Uterus (tissue), 4 donors: ENCODE measurements around the gene ZNF749. TPM values are rescaled to one million over a fixed set of nuclear protein-coding genes. Genes with fewer than 3 reads are reported as not detected.

Experiments used
- DNase-seq, 2 donors: peaks; one replicate each; pipeline ENCODE4 v3.0.0-alpha.2; 2019 to 2020
- H3K27ac ChIP-seq, 2 donors: fragments of 200-600 bp; sonication (generic); 1 replicate in 1 of 2; 2 replicates in 1 of 2; pipeline ENCODE4 v1.5.1; 2016 to 2018
- H3K27me3 ChIP-seq, 2 donors: fragments of 200-600 bp; sonication (generic); one replicate each; pipeline ENCODE4 v1.5.1; 2018 to 2019; ENCODE audit warnings: control low read depth in 1 of 2
- H3K36me3 ChIP-seq, 2 donors: fragments of 200-600 bp; sonication (generic); one replicate each; pipeline ENCODE4 v1.5.1; 2019; ENCODE audit warnings: control low read depth in 1 of 2
- H3K4me1 ChIP-seq, 2 donors: fragments of 200-600 bp; sonication (generic); one replicate each; pipeline ENCODE4 v1.5.1; 2018 to 2019; ENCODE audit warnings: control low read depth in 1 of 2
- H3K4me3 ChIP-seq, 2 donors: fragments of 200-600 bp; sonication (generic); 1 replicate in 1 of 2; 2 replicates in 1 of 2; pipeline ENCODE4 v1.5.1; 2018 to 2019; ENCODE audit warnings: mild to moderate bottlenecking in 1 of 2
- H3K9me3 ChIP-seq, 2 donors: fragments of 200-600 bp; sonication (generic); one replicate each; pipeline ENCODE4 v1.5.1; 2019; ENCODE audit warnings: control low read depth in 1 of 2
- CTCF ChIP-seq, 4 experiments: fragments of 200-600 bp in 2 of 4; fragments of 450-650 bp in 2 of 4; sonication (generic) in 2 of 4; IDR thresholded peaks; one replicate each; pipeline ENCODE4 v1.5.1; 2016 to 2019; ENCODE audit warnings: antibody characterized with exemption in 4 of 4, mild to moderate bottlenecking in 2 of 4, moderate library complexity in 1 of 4
- POLR2A ChIP-seq, 2 donors: fragments of 450-650 bp; IDR thresholded peaks; one replicate each; pipeline ENCODE4 v1.6.1; 2016; ENCODE audit warnings: antibody characterized with exemption in 2 of 2, mild to moderate bottlenecking in 1 of 2, moderate library complexity in 1 of 2
- intact Hi-C: fragments of 100-400 bp; cut with DNase I; formaldehyde crosslinking; loops from one replicate; pipeline ENCODE4 v1.15.1; 2023; ENCODE audit warnings: low total_unique reads
- total RNA-seq, 4 donors: library from RNA; depleted of rRNA in 3 of 4; stranded (reverse); fragments of >200 nt in 3 of 4; gene quantifications; one replicate each; pipeline versions ENCODE4 v1.1.0 to v1.2.4, GENCODE V29; 2014 to 2023
- donor health status: DM: yes; HTN: yes; CAD: no.

The ZNF749 gene
- total RNA-seq, 4 donors from 2014 or later: 0.88 to 31.1 (median 11.6) TPM

- TF ChIP-seq CTCF (IDR thresholded peaks at IDR 0.05): no peak
- TF ChIP-seq POLR2A (IDR thresholded peaks at IDR 0.05): no peak
- Histone ChIP-seq H3K36me3 (no peaks in the 10 kb centered on the region), H3K27me3 (no peaks in the 10 kb centered on the region), H3K27ac (no peak overlapping the region), H3K4me3 (no peak overlapping the region), H3K9me3 (peaks cover 0 to 76% of the 10 kb centered on the region in 2 donors), H3K4me1 (no peaks in the 10 kb centered on the region)
- intact Hi-C loops: no loop called here
- DNase-seq: no peak
Measured at GRCh38 chr19:57398868-57399267, 36.3 kb upstream of the ZNF749 start.

GRCh38 chr19:57403737-57404563, 31.2 kb upstream of the ZNF749 start:
- Histone ChIP-seq H3K27me3 (no peaks in the 10 kb centered on the region), H3K27ac (no peak overlapping the region), H3K4me3 (no peak overlapping the region), H3K36me3 (no peaks in the 10 kb centered on the region), H3K9me3 (peaks cover 0 to 38% of the 10 kb centered on the region in 2 donors), H3K4me1 (no peaks in the 10 kb centered on the region)
- TF ChIP-seq CTCF (IDR thresholded peaks at IDR 0.05) (no peak), POLR2A (IDR thresholded peaks at IDR 0.05) (no peak)
- intact Hi-C loops: no loop called here
- no peak for DNase-seq

GRCh38 chr19:57406516-57407123, 28.5 kb upstream of the ZNF749 start:
- intact Hi-C loops: no loop called here
- Histone ChIP-seq H3K4me3 (no peak overlapping the region), H3K27ac (no peak overlapping the region), H3K4me1 (no peaks in the 10 kb centered on the region), H3K36me3 (no peaks in the 10 kb centered on the region), H3K27me3 (no peaks in the 10 kb centered on the region), H3K9me3 (peaks cover 0 to 13% of the 10 kb centered on the region in 2 donors)
- DNase-seq: peak in 1 of 2 donors; percentile 28
- TF ChIP-seq CTCF (IDR thresholded peaks at IDR 0.05) (no peak), POLR2A (IDR thresholded peaks at IDR 0.05) (no peak)

- Histone ChIP-seq H3K36me3 (no peaks in the 10 kb centered on the region), H3K4me1 (no peaks in the 10 kb centered on the region), H3K27me3 (no peaks in the 10 kb centered on the region), H3K4me3 (peak within 1 kb of the TSS; percentile 92 to 95), H3K27ac (peak within 1 kb of the TSS; percentile 63 to 71), H3K9me3 (peaks cover 0 to 21% of the 10 kb centered on the region in 2 donors)
- peak in 1 of 4 experiments; percentile 24 for TF ChIP-seq CTCF (IDR thresholded peaks at IDR 0.05)
- TF ChIP-seq POLR2A (IDR thresholded peaks at IDR 0.05): peak; percentile 12 to 22
- peak; percentile 91 to 94 for DNase-seq
- intact Hi-C loops: no loop called here
Measured at GRCh38 chr19:57410877-57411671, 24.1 kb upstream of the ZNF749 start, which contains the start of gene ZNF17. Gene ZNF17, plus strand, starts transcription at chr19:57411161. Its CDS starts 2,455 bp downstream, at chr19:57413616.
